ENCODE measurements around the gene SGSH.

Gene SGSH

DNA sequence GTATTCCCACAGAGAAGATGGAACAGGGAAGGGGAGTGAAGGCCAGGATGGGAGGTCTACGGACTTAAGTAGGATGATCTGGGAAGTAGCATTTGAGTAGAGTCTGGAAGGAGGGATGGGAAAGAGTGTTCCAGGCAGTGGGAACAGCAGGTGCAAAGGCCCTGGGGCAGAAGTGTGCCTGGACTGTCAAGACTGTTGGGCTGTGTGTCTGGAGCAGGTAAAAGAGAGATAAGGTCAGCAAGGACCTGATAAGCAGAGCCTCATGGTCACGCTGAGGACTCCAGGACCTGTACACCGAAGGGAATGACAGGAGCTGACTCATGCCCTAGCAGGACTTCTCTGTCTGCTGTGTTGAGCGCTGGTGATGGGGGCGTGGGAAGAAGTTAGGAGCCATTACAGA lies 51.0 kb downstream of the SGSH start:
- TF ChIP-seq, protein P1, sequence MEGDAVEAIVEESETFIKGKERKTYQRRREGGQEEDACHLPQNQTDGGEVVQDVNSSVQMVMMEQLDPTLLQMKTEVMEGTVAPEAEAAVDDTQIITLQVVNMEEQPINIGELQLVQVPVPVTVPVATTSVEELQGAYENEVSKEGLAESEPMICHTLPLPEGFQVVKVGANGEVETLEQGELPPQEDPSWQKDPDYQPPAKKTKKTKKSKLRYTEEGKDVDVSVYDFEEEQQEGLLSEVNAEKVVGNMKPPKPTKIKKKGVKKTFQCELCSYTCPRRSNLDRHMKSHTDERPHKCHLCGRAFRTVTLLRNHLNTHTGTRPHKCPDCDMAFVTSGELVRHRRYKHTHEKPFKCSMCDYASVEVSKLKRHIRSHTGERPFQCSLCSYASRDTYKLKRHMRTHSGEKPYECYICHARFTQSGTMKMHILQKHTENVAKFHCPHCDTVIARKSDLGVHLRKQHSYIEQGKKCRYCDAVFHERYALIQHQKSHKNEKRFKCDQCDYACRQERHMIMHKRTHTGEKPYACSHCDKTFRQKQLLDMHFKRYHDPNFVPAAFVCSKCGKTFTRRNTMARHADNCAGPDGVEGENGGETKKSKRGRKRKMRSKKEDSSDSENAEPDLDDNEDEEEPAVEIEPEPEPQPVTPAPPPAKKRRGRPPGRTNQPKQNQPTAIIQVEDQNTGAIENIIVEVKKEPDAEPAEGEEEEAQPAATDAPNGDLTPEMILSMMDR (conservative IDR thresholded peaks at IDR 0.05; ENCODE audit: low read length): no peak
- no peak for DNase-seq (ENCODE audit: low read depth)
- H3K4me3 ChIP-seq (ENCODE audit: low read length): no peak overlapping the region

DNA sequence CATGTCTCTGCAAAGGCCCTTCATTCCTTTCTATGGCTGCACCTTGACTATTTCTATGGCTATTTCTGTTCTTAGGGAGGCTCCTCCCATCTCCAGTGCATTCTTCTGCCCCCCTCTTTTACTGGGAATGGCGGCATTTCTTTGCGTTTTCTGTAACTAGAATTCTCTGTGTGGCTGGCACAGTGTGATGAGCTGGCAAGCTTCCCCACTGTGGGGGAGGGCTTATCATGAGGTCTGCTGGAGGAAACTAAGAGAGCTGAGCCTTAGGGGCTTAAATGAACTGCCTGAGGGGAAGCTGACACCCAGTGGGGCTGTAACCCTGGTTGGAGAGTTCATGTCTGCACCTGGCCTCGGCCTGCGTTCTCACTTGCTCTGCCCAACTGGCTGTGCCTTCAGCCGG lies 51.8 kb downstream of the SGSH start:
- DNase-seq (ENCODE audit: low read depth): no peak
- TF ChIP-seq, protein P1 (conservative IDR thresholded peaks at IDR 0.05; ENCODE audit: low read length): no peak
- no peak overlapping the region for H3K4me3 ChIP-seq (ENCODE audit: low read length)

DNA sequence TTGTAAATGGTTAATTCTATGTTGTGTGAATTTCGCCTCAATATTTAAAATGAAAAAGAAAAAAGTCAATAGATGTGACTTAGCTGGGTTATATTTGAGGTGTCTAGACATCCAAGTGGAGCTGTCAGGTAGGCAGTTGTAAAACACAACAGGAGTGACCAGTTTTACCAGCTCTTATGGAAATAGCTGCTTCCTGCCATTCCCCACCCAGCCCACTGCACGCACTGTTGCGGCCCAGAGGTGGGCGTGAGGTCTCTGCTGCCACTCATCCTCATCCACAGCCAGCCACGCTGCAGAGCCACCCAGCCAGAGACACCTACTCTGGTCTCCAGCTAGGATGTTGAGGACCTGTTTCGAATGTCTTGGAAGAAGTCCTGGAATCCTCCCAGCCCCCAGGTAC lies 53.7 kb downstream of the SGSH start:
- H3K4me3 ChIP-seq (ENCODE audit: low read length): no peak overlapping the region
- TF ChIP-seq, protein P1 (conservative IDR thresholded peaks at IDR 0.05; ENCODE audit: low read length): no peak
- no peak for DNase-seq (ENCODE audit: low read depth)

DNA sequence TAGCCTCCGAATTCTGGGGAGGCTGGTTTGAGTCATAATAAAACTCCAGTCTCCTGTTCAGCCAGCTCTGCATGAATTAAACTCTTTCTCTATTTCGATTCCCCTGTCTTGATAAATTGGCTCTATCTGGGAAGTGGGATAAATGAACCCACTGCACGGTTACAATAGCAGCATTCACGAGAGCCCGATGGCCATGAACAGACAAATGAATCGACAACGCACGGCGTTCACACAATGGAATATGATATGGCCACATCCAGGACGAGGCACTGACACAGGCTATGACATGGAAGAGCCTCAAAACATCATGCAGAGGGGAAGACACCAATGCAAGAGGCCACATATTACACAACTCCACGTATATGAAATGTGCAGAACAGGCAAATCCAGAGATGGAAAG lies 55.9 kb downstream of the SGSH start:
- TF ChIP-seq, protein P1 (conservative IDR thresholded peaks at IDR 0.05; ENCODE audit: low read length): no peak
- no peak for DNase-seq (ENCODE audit: low read depth)
- no peak overlapping the region for H3K4me3 ChIP-seq (ENCODE audit: low read length)

DNA sequence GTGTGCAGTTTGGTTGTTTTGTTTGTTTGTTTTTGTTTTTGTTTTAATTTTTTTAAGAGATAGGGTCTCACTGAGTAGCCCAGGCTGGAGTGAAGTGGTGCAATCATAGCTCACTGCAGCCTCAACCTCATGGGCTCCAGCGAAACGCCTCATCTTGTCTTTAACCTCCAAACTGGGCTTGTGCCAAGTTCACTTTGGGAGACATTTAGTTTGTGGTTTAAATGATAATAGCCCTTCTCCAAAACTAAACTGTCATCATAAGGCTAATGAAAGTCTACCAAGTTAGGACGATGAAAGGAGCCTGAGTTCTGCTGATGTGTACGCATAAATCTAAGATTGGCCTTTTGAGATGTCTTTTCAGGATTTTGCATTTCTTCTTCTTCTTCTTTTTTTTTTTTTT lies 56.8 kb downstream of the SGSH start:
- TF ChIP-seq, protein P1 (conservative IDR thresholded peaks at IDR 0.05; ENCODE audit: low read length): no peak
- DNase-seq (ENCODE audit: low read depth): no peak
- no peak overlapping the region for H3K4me3 ChIP-seq (ENCODE audit: low read length)

DNA sequence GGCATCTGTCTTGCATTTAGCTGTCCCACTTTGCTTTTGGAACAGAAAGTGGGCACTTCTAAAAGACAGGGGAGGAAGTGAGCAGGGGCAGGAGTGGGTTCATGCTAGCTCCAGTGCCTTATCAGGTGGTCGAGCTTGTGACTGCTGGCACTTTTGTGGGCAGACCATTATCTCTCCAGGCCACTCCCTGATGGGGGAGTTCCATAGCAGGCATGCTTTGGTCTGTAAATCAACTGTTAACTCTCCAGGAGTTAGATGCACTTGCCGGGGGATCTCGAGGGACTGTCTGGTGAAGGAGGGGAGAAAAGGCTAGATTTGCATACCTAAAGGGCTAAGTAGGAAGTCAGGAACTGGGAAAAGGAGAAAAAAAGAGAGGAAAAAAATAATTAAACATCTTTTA lies 59.6 kb downstream of the SGSH start:
- no peak for DNase-seq (ENCODE audit: low read depth)
- no peak overlapping the region for H3K4me3 ChIP-seq (ENCODE audit: low read length)
- TF ChIP-seq, protein P1 (conservative IDR thresholded peaks at IDR 0.05; ENCODE audit: low read length): no peak

Measured in AG10803 (cell line).